Ramos (cell line): Measurements from ENCODE around the gene CHMP2A.

Source experiments
- in situ Hi-C: fragments of 300-500 bp; cut with MboI; formaldehyde crosslinking; loops from one replicate; pipeline ENCODE4 v1.14.3; 2022; ENCODE audit warnings: low sequenced_read_pairs; ENCODE audit not compliant: unreplicated experiment

The CHMP2A gene

DNA sequence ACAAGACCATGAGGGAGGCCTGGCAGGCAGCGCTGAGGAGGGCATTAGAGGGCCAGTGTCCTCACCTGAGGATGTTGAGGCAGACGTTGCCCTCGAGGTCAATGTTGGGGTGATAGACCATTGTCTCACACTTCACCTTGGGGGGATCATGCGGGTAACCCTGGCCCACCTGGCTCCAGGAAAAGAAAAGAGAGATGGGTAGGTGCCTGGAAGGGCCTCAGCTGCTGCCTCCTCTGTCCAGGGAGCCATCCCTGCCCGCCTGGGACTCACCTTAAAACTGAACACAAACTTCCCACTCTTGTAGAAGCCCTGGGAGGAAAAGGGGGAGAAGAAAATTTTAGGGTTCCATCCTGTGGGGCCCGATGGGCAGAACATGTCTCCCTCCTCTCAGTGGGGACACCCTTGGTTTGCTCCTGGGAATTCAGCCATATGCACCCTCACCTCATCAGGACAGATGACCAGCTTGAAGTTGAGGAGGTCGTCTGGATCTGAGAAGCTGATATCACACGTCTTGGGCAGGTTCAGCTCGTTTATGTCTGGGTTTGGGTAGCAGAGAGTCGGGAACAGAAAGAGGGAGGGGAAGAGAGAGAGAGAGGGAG lies 1.8 kb upstream of the CHMP2A start:
- in situ Hi-C loops = no loop called here

DNA sequence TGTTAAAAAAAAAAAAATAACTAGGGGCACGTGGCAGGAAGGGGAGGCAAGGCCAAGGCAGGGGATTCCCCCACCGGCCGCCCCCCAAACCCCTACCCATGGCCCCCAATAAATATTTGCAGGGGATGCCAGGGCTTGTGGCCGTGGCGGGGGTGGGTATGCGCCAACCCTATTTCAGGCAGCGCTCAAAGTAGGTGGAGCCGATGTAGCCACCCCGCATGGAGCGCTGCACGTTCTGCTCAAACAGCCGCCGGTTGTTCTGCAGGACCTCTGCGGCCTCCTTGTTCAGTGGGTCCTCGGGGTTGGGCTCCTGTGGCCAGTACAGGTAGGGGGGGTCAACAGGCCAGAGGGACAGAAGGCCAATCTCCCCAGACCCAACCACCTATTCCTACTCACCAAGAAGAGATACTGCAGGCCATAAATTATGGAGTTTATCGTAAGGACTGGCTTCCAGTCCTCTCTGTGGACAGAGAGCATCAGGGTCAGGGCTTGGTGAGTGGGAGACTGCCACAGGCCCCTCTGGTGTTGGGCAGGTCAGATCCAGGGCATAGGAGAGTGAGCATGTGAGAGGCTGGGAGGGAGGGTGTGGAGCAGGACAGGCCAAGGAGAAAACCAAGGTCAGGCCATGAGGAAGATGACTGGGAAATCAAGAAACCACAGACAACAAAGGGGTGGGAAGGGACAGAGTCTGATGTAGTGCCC lies 1.2 kb upstream of the CHMP2A start:
- in situ Hi-C loops = no loop called here

DNA sequence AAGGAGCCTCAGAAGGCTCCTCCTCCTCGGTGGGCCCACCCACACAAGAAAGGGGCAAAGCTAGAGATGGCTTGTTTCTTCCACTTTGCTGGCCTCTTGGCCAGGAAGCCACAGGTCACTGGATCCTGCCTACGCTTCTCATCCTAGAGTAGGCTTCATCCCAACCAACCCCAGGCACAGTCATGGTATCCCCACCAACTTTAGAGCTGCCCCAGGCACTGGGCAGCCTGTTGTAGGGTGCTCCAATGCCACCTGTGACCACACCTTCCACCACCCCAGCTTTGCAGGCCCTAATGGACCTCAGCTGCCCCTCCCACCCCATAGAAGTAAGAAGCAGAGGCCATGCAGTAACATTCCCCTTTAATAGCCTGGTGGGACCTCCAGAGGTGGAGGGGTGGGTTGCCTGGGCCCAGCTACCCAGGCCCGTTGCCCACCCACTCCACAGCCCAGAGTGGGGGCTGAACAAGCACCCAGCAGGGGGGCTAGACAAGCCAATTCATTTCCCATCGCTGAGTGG lies 522 bp upstream of the CHMP2A start:
- in situ Hi-C loops = no loop called here

DNA sequence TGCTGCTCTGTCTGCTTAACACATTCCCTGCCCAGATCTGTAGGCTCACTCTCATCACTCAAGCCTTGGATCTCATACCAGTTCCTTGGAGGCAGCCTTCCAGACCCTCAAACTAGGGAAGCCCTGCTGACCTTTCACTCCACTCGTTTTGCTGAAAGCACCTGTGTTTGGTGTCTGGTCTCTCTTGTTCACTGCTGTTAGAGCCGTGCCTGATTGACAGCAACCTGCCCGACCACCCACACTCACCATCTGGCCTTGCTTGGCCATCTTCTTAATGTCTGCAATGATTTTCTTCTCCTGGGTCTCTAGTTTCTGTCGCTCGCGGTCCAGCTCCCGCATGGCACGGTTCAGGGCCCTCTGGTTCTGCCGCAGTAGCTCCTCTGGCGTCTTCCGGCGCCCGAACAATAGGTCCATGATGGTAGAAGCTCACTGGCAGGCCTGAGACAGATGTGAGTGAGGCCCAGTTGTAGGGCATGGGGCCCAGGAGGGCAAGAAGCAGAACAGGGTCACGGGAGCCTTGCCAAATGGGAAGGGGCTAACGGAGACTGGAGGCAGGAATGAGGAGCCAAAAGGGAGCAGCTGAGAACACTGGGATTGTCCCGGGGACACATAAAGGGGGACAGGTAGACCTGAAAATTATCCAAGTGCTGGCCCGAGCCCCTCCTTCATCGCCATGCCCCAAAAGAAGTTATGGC lies 959 bp downstream of the CHMP2A start:
- in situ Hi-C loops = no loop called here

DNA sequence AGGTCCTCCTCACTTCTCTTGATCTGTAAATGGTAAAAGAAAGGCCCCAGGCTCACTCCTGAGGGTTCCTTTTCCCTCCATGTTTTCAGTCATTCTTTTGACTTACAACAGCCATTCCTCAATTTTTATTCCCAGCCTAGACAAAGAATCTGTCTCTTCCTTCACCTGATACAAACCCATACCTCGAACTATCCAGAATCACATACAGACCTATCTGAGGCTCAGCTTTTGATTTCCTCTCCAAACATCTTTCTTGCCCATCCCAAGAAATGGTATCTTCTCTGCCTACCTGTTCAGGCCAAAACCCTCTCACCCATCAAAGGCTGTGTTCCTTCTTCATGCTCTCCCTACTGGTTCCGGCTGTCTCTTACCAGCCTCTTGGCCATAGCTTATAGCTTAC lies 2.2 kb downstream of the CHMP2A start:
- in situ Hi-C loops = no loop called here

DNA sequence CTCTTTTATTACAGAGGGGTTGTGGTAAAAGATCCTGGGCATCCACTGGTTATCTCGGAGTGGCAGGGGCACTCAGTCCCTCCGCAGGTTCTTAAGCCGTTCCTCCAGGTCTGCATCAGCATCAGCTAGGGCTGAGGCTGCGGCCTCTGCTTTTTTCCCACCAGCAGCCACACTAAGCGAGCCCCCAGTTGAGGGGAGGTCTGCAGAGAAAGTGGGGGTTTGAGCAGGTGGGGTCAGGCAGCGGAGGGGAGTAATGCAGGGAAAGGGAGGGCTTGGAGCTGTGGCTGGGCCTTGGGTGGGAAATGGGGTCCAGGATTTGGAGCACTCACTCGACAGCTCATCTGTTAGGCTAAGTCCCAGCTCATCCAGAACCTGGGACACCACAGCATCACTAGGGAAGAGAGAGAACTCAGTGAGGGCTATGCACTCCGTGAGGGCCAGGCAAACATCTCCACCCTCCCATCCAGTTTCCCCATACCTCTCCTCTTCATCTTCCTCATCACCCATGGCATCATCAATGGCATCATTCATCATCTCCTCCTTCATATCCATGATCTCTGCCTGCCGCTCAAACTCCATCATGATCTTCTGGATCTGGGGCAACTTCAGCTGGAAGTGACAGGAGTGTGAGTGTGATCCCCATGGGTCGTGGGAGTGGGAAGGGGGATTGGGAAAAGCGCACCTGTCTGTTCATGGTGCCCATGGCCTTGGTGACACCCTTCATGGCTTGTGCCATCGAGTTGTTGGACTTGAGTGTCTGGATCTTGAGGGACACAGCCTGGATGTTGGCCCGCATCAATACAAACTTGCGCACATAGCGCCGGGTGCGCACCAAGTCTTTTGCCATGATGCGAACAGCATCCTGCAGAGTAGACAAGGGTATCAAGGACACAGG lies 3.1 kb downstream of the CHMP2A start:
- in situ Hi-C loops = no loop called here

DNA sequence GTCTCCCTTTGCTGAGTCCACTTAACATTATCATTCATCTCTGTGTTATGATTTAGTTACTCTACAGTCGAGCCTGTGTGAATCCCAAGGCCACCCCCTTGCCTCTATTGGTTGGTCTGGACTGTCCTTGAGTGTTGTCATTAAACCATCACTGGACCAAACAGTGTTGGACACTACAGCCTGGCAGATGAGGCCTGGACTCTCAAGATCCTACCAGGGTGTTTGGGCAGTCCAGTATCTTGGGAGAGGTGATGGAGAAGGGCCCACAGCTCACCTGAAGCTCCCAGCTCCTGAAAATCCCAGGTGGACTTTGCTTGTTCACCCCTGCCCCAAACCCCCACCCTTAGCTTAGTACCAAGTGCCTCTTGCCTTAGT lies 3.8 kb downstream of the CHMP2A start:
- in situ Hi-C loops = no loop called here

DNA sequence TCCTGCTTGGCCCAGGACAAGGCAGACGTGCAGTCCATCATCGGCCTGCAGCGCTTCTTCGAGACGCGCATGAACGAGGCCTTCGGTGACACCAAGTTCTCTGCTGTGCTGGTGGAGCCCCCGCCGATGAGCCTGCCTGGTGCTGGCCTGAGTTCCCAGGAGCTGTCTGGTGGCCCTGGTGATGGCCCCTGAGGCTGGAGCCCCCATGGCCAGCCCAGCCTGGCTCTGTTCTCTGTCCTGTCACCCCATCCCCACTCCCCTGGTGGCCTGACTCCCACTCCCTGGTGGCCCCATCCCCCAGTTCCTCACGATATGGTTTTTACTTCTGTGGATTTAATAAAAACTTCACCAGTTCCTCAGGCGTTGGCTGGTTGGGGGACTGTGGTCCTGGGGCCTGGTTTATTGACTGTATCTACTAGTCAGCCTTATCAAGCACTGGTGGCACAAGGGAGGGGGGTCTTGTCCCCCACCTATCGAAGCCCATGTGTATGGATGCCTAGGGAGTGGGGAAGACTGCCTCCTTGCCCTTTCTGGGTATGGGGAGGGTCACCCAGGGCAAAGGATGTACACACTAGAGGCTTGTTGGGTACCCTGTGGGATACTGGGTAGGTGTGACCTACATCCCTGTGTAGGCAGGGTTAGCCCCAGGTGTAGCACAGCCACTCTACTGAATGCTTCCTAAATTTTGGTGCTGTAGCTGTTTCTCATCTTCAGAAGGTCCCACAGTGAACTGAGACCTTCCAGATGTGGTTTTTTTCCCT lies 4.4 kb downstream of the CHMP2A start:
- in situ Hi-C loops = no loop called here

DNA sequence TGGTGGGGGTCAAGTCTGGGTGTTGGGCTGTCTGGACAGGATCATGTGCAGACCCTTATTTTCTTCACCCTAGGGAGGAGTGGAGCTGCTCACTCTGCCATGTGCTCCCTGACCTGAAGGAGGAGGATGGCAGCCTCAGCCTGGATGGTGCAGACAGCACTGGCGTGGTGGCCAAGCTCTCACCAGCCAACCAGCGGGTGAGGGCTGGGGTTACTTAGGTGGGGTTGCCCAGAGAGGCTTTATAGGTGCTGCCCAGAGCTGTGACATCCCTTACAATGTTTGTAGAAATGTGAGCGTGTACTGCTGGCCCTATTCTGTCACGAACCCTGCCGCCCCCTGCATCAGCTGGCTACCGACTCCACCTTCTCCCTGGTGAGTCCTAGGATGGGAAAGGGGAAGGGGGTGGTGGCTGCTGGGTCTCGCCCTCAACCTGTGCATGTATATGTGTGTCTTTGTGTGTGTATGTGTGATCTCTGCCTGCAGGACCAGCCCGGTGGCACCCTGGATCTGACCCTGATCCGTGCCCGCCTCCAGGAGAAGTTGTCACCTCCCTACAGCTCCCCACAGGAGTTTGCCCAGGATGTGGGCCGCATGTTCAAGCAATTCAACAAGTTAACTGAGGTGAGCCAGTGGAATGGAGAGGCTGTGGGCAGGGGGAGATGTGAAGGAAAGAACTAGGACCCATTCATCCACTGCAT lies 5.1 kb downstream of the CHMP2A start:
- in situ Hi-C loops = no loop called here

DNA sequence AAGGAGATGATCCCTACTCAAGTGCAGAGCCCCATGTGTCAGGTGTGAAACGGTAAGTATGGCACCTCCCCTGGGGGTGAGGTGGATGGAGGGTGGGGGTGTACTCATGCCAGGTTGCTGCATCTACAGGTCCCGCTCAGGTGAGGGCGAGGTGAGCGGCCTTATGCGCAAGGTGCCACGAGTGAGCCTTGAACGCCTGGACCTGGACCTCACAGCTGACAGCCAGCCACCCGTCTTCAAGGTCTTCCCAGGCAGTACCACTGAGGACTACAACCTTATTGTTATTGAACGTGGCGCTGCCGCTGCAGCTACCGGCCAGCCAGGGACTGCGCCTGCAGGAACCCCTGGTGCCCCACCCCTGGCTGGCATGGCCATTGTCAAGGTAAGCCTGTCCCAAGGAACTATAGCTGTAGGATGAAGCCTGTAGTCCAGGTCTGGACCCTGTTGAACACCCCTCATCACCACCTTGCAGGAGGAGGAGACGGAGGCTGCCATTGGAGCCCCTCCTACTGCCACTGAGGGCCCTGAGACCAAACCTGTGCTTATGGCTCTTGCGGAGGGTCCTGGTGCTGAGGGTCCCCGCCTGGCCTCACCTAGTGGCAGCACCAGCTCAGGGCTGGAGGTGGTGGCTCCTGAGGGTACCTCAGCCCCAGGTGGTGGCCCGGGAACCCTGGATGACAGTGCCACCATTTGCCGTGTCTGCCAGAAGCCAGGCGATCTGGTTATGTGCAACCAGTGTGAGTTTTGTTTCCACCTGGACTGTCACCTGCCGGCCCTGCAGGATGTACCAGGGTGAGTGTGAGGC lies 5.8 kb downstream of the CHMP2A start:
- in situ Hi-C loops = no loop called here

DNA sequence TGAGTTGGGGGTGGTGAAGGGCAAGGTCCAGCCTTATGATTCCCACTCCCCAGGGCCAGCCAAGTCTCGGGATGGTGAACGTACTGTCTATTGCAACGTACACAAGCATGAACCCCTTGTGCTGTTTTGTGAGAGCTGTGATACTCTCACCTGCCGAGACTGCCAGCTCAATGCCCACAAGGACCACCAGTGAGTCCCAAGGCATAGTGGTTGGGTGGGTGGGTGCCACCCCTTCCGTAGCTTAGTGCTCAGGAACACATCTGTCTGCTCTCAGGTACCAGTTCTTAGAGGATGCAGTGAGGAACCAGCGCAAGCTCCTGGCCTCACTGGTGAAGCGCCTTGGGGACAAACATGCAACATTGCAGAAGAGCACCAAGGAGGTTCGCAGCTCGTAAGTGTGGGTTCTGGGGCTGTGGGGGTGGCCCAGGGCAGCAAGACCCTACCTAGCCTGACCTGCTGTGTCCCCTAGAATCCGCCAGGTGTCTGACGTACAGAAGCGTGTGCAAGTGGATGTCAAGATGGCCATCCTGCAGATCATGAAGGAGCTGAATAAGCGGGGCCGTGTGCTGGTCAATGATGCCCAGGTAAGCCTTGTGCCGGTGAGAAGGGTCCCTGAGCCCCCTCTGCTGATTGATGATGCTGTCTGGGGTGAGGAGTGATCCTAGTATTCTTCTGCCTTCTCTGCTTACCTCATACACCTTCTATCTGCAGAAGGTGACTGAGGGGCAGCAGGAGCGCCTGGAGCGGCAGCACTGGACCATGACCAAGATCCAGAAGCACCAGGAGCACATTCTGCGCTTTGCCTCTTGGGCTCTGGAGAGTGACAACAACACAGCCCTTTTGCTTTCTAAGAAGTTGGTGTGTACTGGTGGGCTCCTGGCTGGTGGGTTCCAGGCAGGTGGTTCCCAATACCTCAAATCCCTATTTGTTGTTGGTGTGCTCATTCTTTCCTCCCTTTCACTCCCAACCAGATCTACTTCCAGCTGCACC lies 7.3 kb downstream of the CHMP2A start:
- in situ Hi-C loops = no loop called here

DNA sequence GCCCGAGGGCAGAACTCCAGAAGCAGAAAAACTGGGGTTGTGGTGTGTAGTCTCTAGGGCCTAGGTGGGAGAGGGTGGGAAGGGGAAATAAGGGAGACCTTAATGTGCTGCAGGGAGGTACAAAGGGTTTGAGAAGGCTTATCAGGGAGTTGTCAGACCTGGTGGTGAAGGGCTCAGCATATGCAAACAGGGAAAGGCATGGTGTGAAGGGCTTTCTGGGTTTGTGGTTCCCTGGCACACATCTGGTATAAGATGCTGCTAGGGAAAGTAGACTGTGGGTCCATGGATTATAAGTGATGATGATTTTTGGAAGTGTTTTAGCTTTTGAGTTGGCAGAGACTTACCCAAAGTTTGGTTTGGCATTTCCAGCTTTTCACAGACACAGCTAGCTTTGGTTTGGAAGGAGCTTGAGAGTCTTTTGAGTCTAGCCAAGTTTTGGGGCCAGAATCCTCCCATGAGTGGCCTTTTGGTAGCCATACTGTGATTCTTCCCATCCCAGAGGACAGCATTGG lies 8.8 kb downstream of the CHMP2A start:
- in situ Hi-C loops = no loop called here

DNA sequence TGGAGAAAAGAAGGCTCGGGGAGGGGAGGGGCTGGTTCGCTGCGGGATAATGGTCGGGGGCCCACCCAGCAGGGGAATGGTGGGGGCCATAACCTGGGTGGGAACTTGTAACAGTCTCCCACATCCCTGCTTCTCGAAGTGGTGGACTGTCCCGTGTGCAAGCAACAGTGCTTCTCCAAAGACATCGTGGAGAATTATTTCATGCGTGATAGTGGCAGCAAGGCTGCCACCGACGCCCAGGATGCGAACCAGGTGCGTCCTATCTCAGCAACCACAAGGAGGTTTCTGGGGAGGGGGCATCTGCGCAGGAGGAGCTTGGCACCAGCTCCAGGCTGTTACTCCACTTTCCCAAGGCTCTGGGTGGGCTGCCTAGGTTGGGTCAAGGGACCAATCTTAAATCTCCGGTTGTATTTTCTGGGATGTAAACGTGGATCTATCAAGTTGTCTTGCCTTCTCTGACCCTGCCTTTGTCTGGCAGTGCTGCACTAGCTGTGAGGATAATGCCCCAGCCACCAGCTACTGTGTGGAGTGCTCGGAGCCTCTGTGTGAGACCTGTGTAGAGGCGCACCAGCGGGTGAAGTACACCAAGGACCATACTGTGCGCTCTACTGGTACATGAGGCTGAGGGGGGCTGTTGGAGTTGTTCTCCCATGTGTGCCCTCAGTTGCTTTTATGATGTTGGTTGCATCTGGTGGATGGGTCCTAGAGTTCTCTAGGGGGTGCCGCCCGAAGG lies 9.5 kb downstream of the CHMP2A start:
- in situ Hi-C loops = no loop called here

DNA sequence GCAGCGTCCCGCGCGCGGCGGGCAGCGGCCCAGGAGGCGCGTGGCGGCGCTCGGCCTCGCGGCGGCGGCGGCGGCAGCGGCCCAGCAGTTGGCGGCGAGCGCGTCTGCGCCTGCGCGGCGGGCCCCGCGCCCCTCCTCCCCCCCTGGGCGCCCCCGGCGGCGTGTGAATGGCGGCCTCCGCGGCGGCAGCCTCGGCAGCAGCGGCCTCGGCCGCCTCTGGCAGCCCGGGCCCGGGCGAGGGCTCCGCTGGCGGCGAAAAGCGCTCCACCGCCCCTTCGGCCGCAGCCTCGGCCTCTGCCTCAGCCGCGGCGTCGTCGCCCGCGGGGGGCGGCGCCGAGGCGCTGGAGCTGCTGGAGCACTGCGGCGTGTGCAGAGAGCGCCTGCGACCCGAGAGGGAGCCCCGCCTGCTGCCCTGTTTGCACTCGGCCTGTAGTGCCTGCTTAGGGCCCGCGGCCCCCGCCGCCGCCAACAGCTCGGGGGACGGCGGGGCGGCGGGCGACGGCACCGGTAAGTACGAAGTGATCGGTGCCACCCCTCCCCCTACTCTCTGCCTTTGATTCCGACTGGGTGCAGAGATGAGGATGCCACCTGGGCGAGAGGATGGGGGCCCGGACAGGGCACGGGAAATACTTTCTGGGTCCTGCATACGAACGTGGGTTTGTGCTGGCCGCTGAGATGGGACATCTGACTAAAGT lies 10.2 kb downstream of the CHMP2A start:
- in situ Hi-C loops = no loop called here

DNA sequence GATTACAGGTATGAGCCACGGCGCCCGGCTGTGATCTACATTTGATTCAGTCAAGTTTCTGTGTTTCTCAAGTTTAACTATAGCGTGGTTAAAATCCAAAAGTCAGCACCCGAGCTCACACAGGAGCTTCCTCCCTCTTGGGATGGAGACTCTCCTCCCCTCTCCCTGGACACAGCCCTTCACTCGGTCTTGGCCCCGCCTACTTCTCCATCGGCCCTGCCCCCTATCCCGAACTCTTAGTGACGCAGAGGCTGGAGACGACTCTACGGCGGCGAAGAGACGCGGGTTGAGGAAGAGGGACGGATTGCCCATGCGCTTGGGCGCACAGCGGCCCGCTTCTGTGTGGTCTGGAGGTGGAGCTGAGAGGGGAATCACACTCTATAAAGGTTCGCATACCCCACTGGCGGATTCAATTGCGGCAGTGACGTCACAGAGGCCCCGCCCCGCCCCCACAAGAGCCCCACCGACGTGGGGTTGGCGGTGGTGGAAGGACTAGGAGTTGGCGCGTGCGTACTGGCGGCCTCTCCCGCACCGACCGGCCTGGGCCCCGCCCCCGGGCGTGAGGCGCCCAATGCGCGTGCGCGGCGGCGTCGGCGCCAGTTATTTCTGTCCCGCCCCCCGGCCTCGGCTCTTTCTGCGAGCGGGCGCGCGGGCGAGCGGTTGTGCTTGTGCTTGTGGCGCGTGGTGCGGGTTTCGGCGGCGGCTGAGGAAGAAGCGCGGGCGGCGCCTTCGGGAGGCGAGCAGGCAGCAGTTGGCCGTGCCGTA lies 10.9 kb downstream of the CHMP2A start, which contains the start of gene TRIM28:
TSS of gene TRIM28 (plus strand) at position 239 of the 765 bp plus-strand sequence. CDS start 694 bp downstream, outside the sequence.
- in situ Hi-C loops = no loop called here
